HG02884 (cell line): ENCODE measurements around the gene WNT5A.

Source experiments
- ATAC-seq: cut with Tn5 transposase; IDR thresholded peaks from one replicate; pipeline ENCODE4 v1.9.1; 2021; ENCODE audit warnings: mild to moderate bottlenecking, moderate library complexity; ENCODE audit not compliant: unreplicated experiment

Gene WNT5A

GRCh38 chr3:55453886-55454496, 33.1 kb downstream of the WNT5A start:
- no peak for ATAC-seq

DNA sequence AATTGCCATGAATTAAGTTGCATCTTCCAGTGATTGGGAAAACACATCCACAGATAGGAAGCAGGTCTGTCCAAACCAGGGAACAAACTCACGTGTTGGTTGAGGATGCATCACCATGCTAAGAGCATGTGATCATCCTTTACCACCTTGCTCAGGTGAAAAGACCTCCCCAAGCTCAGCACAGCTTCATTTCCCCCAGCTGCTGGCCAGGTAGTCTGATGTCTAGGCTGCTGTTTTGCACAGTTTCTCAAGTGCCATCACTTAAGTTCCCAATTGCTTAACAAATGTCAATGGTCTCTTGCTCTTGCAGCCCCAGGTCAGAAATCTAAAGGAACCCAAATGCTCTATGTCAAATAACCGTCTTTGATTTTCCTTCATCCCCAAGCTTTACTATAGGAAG, 34.2 kb downstream of the WNT5A start:
- ATAC-seq, result no peak

DNA sequence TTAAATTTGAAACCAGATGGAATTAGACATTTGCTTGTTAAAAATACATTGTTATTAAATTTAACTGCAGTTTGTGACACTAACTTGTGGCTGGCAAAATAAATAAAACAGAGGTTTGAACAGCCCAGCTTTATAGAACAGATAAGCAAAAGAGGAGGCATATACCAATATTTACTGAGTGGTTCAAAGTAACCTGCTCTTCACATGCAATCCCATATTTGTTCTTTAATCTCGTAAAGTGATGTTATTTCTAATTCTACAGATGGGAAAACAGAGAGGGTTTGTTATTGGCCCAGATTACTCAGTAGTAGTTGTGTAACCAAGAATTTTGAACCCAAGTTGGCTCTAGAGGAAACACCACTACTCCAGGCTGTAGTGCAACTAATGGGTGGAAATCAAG, 37.6 kb downstream of the WNT5A start:
- no peak for ATAC-seq

DNA sequence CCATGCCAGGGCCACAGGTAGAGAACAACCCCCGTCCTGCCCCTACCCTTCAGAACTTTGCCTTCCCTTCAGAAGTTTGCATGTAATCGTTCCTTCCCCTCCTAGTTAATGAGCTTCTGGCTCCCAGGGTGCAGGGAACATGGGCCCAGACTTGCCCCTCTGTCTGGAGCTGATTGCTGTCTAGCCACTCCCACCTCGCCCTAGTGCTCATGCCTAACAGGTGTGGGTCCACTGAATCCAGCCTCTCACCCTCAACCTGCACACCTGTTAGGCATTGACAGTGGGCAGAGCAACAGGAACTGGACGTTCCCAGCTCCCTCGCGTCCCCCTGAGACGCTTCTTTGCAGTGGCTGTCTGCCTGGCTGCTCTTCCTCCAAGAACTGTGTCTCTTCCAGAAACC, 40.3 kb downstream of the WNT5A start:
- no peak for ATAC-seq

DNA sequence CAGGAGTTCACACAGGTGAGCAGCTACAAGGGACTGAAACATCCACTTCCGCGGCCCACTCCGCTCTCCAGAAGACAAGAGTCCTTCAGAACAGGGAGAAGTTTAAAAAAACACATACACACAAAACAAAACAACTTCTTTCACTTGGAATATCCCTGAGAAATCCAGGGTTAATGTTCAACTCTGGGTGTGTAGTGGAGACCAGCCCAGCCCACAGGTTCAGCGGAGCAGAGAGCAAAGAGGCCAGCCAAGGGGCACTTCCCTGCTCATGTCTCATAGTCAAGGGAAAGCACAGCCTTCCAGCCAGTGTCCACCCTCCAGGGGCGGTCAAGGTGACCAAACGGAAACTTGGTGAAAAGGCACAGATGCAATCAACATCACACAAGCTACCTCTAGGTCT, 41.6 kb downstream of the WNT5A start:
- no peak for ATAC-seq

GRCh38 chr3:55443346-55443745, 43.8 kb downstream of the WNT5A start:
- no peak for ATAC-seq

DNA sequence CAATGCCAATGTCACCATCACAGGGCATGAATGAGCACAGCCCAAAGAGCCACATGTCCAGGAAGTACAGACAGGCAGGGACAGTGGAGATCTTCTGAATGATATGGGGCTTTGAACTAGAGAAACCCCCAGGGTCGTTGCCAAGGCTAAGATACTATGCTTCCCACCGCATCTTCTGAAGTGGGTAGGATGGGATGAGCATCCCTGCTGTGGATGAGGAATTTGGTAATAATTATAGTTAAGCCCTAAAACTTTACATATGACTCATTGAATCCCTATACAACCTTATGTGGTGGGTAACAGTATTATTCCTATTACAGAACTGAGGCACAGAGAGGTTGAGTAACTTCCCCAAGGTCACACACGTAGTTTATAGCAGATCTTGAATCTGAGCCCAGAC, 44.2 kb downstream of the WNT5A start:
- ATAC-seq, result no peak

- ATAC-seq, result no peak
Measured at GRCh38 chr3:55441499-55441898, 45.6 kb downstream of the WNT5A start.

DNA sequence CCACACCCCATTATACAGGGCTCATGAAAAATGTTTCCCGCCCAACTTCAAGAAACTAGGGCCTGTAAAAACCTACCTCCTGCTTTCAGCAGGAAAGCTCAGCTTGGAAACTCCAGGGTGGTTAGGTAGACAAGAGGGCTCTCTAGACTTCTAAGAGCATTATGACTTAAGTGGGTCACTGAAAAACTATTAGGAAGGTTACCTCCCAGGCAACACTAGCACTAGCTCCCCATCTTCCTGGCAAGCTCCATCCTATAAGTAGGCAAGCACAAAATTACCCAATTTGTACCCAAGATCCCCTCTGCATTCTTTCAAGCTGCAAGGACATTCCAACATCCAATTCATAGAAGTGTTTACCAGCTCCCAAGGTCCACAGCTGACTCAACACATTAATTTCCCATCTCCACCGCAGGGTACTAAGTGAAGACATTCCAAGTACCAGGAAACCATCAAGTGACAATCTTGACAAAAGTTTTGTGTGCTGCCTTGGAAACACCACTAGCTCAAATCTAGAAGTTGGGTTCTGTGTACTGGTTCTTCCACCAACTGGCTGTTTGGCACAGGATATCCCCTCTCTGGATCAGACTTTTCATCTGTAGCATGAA, 46.9 kb downstream of the WNT5A start:
- no peak for ATAC-seq

- no peak for ATAC-seq
Measured at GRCh38 chr3:55439657-55440056, 47.4 kb downstream of the WNT5A start.

- ATAC-seq, result no peak
Measured at GRCh38 chr3:55436644-55437043, 50.5 kb downstream of the WNT5A start.

- no peak for ATAC-seq
Measured at GRCh38 chr3:55435491-55435890, 51.6 kb downstream of the WNT5A start.

- ATAC-seq, result no peak
Measured at GRCh38 chr3:55434789-55435188, 52.3 kb downstream of the WNT5A start.

DNA sequence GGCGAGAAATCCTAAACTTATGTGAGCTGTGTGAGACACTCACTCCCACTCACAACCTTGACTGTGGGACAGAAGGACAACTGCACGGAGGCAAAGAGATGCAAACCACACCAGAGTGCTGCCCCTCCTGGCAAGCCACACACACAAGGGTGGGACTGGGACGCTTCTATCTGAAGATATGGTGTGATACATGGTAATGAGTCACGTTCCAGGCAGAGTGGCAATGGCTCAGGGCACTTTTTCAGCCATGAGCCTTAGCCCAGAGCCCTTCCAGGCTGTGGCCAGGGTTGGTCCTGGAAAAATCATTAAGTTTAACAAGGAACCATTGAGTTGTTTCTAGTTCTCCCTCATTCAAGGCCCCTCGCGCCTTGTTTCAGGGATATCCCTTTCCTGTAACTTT, 56.1 kb downstream of the WNT5A start:
- ATAC-seq, result no peak

GRCh38 chr3:55427739-55428138, 59.4 kb downstream of the WNT5A start:
- no peak for ATAC-seq

GRCh38 chr3:55426486-55426885, 60.6 kb downstream of the WNT5A start:
- ATAC-seq, result no peak

GRCh38 chr3:55423782-55424181, 63.3 kb downstream of the WNT5A start:
- ATAC-seq, result no peak

DNA sequence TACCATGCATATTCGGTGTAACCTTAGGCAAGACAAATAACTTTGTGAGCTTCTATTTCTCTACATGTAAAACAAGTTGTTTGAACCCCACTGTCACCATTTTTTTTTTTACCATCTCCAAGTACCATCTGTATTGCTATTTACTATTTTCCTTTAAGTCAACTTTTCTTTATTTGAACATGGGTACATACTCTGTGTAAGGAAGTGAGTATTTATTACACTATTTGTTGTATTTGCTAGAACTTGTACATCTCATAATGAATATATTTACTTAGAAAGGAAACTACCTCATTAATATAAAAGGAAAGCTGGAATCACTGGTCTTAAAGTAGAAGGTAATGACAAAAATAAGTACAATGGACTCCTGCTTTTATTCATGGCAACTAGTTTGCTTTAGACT, 69.9 kb downstream of the WNT5A start:
- ATAC-seq, result no peak

- no peak for ATAC-seq
Measured at GRCh38 chr3:55416331-55416821, 70.7 kb downstream of the WNT5A start.
